HepG2 (cell line): Measurements from ENCODE around the gene POLL. TPM values are rescaled to one million over a fixed set of nuclear protein-coding genes. Genes with fewer than 3 reads are reported as not detected.
A peak's percentile ranks its signal among the peaks of the same experiment; 100 is the strongest.

Experiments used
- HIC2 ChIP-seq: sonication (generic); formaldehyde crosslinking; IDR thresholded peaks from 2 replicates; pipeline ENCODE4 v1.9.0; 2022; ENCODE audit warnings: low read depth, missing genetic modification reagents
- KDM2A ChIP-seq: sonication (generic); formaldehyde crosslinking; IDR thresholded peaks from 2 replicates; pipeline ENCODE4 v1.4.0; 2020; ENCODE audit warnings: low read depth, missing genetic modification reagents, borderline replicate concordance
- KDM3A ChIP-seq: IDR thresholded peaks from 2 replicates; pipeline ENCODE4 v1.6.1; 2018; ENCODE audit warnings: low read depth, missing compliant biosample characterization
- MXD4 ChIP-seq: IDR thresholded peaks from 2 replicates; pipeline ENCODE4 v1.6.1; 2016; ENCODE audit warnings: mild to moderate bottlenecking, missing biosample characterization, missing genetic modification reagents
- RARG ChIP-seq: sonication (generic); formaldehyde crosslinking; IDR thresholded peaks from 2 replicates; pipeline ENCODE4 v1.4.0; 2020; ENCODE audit warnings: low read depth, mild to moderate bottlenecking, missing genetic modification reagents
- SRSF9 ChIP-seq: fragments of 200-400 bp; formaldehyde crosslinking; IDR thresholded peaks from 2 replicates; pipeline ENCODE4 v1.6.1; 2018; ENCODE audit warnings: borderline replicate concordance, mild to moderate bottlenecking, low read depth, low read length; ENCODE audit not compliant: insufficient read depth, poor library complexity, severe bottlenecking
- SRY ChIP-seq: sonication (generic); formaldehyde crosslinking; IDR thresholded peaks from 2 replicates; pipeline ENCODE4 v1.8.0; 2022; ENCODE audit warnings: mild to moderate bottlenecking, missing genetic modification reagents
- SYNCRIP ChIP-seq: fragments of 200-400 bp; formaldehyde crosslinking; IDR thresholded peaks from 2 replicates; pipeline ENCODE4 v1.6.1; 2018; ENCODE audit warnings: mild to moderate bottlenecking, low read depth, low read length; ENCODE audit not compliant: insufficient read depth
- ZNF337 ChIP-seq: sonication (generic); formaldehyde crosslinking; IDR thresholded peaks from 2 replicates; pipeline ENCODE4 v1.5.1; 2020; ENCODE audit warnings: missing genetic modification reagents, low read depth, mild to moderate bottlenecking, borderline replicate concordance
- polyA plus RNA-seq, 8 experiments: library from polyadenylated mRNA; depleted of rRNA in 3 of 8; stranded (reverse) in 7 of 8; unstranded in 1 of 8; fragments of >200 nt; fragmentation: Illumina TruSeq in 4 of 8; extraction: Trizol in 4 of 8; gene quantifications; 2 replicates each; pipeline versions ENCODE4 v1.2.1 to v1.2.3, GENCODE V29; 2011 to 2016; ENCODE audit warnings: low read depth in 4 of 8, missing spikeins in 1 of 8, mixed read lengths in 1 of 8; ENCODE audit not compliant: insufficient read depth in 1 of 8
- total RNA-seq, 5 experiments: library from RNA; depleted of rRNA; stranded (reverse); fragments of >200 nt; fragmentation: Illumina TruSeq; extraction: Trizol; gene quantifications; 2 replicates each; pipeline ENCODE4 v1.2.3, GENCODE V29; 2016; ENCODE audit warnings: low read depth in 1 of 5
- TF ChIP-seq, protein P1 (sequence below): sonication (generic); formaldehyde crosslinking; IDR thresholded peaks from 2 replicates; pipeline ENCODE4 v1.5.1; 2020; ENCODE audit warnings: missing genetic modification reagents, mild to moderate bottlenecking, borderline replicate concordance
- TF ChIP-seq, protein P2 (sequence below): sonication (generic); formaldehyde crosslinking; IDR thresholded peaks from 2 replicates; pipeline ENCODE4 v1.4.0; 2020; ENCODE audit warnings: missing genetic modification reagents
- TF ChIP-seq, protein P3 (sequence below): sonication (generic); formaldehyde crosslinking; IDR thresholded peaks from 2 replicates; pipeline ENCODE4 v1.8.1; 2022; ENCODE audit warnings: mild to moderate bottlenecking, missing genetic modification reagents
- TF ChIP-seq, protein P4 (sequence below): sonication (generic); formaldehyde crosslinking; IDR thresholded peaks from 2 replicates; pipeline ENCODE4 v1.5.1; 2020; ENCODE audit warnings: mild to moderate bottlenecking, missing genetic modification reagents, moderate library complexity
- TF ChIP-seq, protein P5 (sequence below): sonication (generic); formaldehyde crosslinking; IDR thresholded peaks from 2 replicates; pipeline ENCODE4 v1.4.0; 2020; ENCODE audit warnings: missing genetic modification reagents

Gene POLL
- total and polyA plus RNA-seq, 2 of the 13 experiments (the other 11 are each of a cell fraction or from before 2014, with no cell fraction given) = 13.8 to 19.1 TPM

DNA sequence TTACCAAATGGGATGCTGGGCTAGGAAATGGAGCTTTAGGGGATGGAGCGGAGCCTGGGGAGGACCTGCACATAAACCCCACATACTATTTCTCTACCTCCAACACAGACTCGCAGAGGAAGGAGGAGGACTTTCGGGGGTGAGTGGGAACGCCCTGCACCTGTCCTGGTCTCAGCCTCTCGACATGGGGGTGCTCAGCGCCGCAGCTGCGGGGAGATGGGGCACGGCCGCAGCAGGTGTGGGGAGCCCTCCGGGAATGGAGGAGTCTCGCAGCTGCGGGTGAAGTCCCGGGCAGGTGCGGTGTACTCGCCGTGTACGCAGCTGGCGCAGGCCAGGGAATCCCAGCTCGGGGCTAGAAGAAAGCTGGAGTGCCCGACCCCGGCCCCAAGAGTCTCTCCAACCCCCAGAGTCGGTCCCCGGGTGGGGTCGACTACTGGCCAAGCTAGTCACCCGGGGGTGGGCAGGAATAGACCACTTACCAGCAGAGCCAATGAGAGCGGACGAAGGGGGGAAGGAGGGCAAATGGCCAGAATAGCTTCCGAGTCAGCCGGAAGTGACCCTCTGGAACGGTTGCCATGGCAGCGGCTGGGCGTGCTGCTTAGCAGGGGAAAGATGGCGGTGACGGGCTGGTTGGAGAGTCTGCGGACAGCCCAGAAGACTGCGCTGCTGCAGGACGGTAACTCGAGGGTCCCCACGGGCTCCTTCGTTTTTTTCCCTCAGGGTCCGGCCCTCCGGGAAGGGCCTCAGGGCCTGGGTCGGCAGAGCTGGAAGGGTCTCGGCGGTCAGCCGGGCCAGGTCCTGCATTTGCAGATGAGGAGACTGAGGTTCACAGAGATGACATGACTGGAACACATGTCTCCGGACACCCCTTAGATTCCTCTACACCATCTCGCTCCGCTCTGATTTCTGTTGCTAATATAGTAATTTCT lies at the start of gene POLL, which contains the start of gene DPCD (continued):
- TF ChIP-seq SRY (CRISPR knock-in tag) (no peak), HIC2 (CRISPR knock-in tag) (peak; percentile 14; the same call in 1 of the 2 replicates), ZNF337 (no peak), SYNCRIP (no peak), KDM2A (CRISPR knock-in tag) (peak; percentile 73; the same call in 1 of the 2 replicates), KDM3A (CRISPR knock-in tag) (0 out of 2 replicates have a peak, but pooled peaks have one; percentile 27), MXD4 (CRISPR knock-in tag) (peak; percentile 87), RARG (CRISPR knock-in tag) (no peak), SRSF9 (no peak)
- TF ChIP-seq, protein P1, sequence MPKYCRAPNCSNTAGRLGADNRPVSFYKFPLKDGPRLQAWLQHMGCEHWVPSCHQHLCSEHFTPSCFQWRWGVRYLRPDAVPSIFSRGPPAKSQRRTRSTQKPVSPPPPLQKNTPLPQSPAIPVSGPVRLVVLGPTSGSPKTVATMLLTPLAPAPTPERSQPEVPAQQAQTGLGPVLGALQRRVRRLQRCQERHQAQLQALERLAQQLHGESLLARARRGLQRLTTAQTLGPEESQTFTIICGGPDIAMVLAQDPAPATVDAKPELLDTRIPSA (CRISPR knock-in tag) = 0 out of 2 replicates have a peak, but pooled peaks have one; percentile 11
- TF ChIP-seq, protein P2, sequence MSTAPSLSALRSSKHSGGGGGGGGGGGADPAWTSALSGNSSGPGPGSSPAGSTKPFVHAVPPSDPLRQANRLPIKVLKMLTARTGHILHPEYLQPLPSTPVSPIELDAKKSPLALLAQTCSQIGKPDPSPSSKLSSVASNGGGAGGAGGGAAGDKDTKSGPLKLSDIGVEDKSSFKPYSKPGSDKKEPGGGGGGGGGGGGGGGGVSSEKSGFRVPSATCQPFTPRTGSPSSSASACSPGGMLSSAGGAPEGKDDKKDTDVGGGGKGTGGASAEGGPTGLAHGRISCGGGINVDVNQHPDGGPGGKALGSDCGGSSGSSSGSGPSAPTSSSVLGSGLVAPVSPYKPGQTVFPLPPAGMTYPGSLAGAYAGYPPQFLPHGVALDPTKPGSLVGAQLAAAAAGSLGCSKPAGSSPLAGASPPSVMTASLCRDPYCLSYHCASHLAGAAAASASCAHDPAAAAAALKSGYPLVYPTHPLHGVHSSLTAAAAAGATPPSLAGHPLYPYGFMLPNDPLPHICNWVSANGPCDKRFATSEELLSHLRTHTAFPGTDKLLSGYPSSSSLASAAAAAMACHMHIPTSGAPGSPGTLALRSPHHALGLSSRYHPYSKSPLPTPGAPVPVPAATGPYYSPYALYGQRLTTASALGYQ (CRISPR knock-in tag) = peak; percentile 43; the same call in 1 of the 2 replicates
- TF ChIP-seq, protein P3, sequence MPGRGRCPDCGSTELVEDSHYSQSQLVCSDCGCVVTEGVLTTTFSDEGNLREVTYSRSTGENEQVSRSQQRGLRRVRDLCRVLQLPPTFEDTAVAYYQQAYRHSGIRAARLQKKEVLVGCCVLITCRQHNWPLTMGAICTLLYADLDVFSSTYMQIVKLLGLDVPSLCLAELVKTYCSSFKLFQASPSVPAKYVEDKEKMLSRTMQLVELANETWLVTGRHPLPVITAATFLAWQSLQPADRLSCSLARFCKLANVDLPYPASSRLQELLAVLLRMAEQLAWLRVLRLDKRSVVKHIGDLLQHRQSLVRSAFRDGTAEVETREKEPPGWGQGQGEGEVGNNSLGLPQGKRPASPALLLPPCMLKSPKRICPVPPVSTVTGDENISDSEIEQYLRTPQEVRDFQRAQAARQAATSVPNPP (CRISPR knock-in tag) = no peak
- TF ChIP-seq, protein P4, sequence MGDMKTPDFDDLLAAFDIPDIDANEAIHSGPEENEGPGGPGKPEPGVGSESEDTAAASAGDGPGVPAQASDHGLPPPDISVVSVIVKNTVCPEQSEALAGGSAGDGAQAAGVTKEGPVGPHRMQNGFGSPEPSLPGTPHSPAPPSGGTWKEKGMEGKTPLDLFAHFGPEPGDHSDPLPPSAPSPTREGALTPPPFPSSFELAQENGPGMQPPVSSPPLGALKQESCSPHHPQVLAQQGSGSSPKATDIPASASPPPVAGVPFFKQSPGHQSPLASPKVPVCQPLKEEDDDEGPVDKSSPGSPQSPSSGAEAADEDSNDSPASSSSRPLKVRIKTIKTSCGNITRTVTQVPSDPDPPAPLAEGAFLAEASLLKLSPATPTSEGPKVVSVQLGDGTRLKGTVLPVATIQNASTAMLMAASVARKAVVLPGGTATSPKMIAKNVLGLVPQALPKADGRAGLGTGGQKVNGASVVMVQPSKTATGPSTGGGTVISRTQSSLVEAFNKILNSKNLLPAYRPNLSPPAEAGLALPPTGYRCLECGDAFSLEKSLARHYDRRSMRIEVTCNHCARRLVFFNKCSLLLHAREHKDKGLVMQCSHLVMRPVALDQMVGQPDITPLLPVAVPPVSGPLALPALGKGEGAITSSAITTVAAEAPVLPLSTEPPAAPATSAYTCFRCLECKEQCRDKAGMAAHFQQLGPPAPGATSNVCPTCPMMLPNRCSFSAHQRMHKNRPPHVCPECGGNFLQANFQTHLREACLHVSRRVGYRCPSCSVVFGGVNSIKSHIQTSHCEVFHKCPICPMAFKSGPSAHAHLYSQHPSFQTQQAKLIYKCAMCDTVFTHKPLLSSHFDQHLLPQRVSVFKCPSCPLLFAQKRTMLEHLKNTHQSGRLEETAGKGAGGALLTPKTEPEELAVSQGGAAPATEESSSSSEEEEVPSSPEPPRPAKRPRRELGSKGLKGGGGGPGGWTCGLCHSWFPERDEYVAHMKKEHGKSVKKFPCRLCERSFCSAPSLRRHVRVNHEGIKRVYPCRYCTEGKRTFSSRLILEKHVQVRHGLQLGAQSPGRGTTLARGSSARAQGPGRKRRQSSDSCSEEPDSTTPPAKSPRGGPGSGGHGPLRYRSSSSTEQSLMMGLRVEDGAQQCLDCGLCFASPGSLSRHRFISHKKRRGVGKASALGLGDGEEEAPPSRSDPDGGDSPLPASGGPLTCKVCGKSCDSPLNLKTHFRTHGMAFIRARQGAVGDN (CRISPR knock-in tag) = peak; percentile 79
- TF ChIP-seq, protein P5, sequence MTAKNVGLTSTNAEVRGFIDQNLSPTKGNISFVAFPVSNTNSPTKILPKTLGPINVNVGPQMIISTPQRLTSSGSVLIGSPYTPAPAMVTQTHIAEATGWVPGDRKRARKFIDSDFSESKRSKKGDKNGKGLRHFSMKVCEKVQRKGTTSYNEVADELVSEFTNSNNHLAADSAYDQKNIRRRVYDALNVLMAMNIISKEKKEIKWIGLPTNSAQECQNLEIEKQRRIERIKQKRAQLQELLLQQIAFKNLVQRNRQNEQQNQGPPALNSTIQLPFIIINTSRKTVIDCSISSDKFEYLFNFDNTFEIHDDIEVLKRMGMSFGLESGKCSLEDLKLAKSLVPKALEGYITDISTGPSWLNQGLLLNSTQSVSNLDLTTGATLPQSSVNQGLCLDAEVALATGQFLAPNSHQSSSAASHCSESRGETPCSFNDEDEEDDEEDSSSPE (CRISPR knock-in tag) = no peak
